ENCODE measurements around the gene CELF1.
"Not testable (repeated sequence)": the region's sequence is repeated elsewhere in the genome, so short reads cannot be mapped to it uniquely, and the experiment has no call there.

CELF1 gene

DNA sequence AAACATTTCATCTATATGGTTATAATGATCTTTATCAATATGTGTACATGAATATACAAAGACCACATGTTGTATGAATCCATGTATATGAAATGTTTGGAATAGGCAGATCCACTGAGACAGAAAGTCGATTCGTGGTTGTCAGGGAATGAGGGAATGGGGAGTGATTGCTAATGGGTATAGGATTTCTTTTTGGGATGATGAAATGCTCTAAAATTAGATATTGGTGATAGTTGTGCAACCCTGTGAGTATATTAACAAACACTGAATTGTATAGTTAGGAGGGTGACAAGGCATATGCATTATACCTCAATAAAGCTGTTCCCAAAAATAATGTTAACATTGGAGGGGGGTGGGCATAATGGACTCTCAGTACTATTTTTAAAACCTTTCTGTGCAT, 7.5 kb upstream of the CELF1 start:
- Histone ChIP-seq H3K27ac (ENCODE audit: low read depth, low read length, poor library complexity, severe bottlenecking) (no peak overlapping the region), H3K9me2 (ENCODE audit: low read depth, low read length) (no peaks in the 10 kb centered on the region), H3K9me3 (ENCODE audit: low read length) (no peaks in the 10 kb centered on the region), H3K4me1 (ENCODE audit: insufficient read depth, low read length, severe bottlenecking) (peaks cover 11% of the 10 kb centered on the region), H2AFZ (ENCODE audit: low read length) (no peak overlapping the region), H3K27me3 (ENCODE audit: insufficient read depth, low read length) (no peaks in the 10 kb centered on the region), H3K36me3 (ENCODE audit: insufficient read depth, low read length) (no peaks in the 10 kb centered on the region), H3K4me2 (ENCODE audit: low read length) (no peak overlapping the region), H3K79me2 (ENCODE audit: insufficient read depth, low read length) (0 out of 2 replicates have a peak, but pooled peaks cover 4% of the 10 kb centered on the region), H3K9ac (ENCODE audit: low read length) (no peak overlapping the region), H4K20me1 (ENCODE audit: insufficient read depth, low read length) (no peaks in the 10 kb centered on the region), H3F3A (ENCODE audit: insufficient read depth, low read length) (0 out of 2 replicates have a peak, but pooled peaks cover under 1% of the 10 kb centered on the region), H3K4me3 (ENCODE audit: low read depth, low read length, poor library complexity, severe bottlenecking) (no peak overlapping the region)
- no peak for TF ChIP-seq EZH2 (IDR thresholded peaks at IDR 0.05; ENCODE audit: borderline replicate concordance, low read length)
- TF ChIP-seq, protein P1, sequence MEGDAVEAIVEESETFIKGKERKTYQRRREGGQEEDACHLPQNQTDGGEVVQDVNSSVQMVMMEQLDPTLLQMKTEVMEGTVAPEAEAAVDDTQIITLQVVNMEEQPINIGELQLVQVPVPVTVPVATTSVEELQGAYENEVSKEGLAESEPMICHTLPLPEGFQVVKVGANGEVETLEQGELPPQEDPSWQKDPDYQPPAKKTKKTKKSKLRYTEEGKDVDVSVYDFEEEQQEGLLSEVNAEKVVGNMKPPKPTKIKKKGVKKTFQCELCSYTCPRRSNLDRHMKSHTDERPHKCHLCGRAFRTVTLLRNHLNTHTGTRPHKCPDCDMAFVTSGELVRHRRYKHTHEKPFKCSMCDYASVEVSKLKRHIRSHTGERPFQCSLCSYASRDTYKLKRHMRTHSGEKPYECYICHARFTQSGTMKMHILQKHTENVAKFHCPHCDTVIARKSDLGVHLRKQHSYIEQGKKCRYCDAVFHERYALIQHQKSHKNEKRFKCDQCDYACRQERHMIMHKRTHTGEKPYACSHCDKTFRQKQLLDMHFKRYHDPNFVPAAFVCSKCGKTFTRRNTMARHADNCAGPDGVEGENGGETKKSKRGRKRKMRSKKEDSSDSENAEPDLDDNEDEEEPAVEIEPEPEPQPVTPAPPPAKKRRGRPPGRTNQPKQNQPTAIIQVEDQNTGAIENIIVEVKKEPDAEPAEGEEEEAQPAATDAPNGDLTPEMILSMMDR (IDR thresholded peaks at IDR 0.05; ENCODE audit: low read length): no peak

DNA sequence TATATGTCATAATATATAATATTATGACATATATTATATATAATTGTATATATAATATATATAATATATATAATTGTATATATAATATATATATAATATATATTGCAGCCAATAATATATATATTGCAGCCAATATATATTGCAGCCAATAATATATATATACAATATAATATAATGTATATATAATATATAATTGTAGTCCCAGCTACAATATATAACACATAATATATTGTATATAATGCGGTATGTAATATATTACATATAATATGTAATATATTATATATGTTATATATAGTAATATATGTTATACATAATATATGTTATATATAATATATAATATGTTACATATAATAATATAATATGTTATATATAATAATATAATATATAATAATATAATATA, 5.8 kb upstream of the CELF1 start:
- TF ChIP-seq, protein P1 (IDR thresholded peaks at IDR 0.05; ENCODE audit: low read length): no peak
- TF ChIP-seq EZH2 (IDR thresholded peaks at IDR 0.05; ENCODE audit: borderline replicate concordance, low read length): no peak
- H3K9ac ChIP-seq (ENCODE audit: low read length): no peak overlapping the region
- H3K4me1 ChIP-seq (ENCODE audit: insufficient read depth, low read length, severe bottlenecking): peaks cover 4% of the 10 kb centered on the region

DNA sequence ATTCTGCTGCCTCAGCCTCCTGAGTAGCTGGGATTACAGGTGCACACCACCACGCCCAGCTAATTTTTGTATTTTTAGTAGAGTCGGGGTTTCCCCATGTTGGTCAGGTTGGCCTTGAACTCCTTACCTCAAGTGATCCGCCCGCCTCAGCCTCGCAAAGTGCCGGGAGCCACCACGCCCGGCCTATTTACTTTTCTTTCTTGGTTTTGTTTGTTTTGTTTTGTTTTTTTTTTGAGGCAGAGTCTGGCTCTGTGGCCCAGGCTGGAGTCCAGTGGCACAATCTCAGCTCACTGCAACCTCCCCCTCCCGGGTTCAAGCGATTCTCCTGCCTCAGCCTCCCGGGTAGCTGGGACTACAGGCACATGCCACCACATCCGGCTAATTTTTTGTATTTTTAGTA, 4.1 kb upstream of the CELF1 start:
- not testable (repeated sequence) for H3K9me3 ChIP-seq (ENCODE audit: low read length); H3K4me1 ChIP-seq (ENCODE audit: insufficient read depth, low read length, severe bottlenecking); H3K36me3 ChIP-seq (ENCODE audit: insufficient read depth, low read length); H3K27me3 ChIP-seq (ENCODE audit: insufficient read depth, low read length); H3K4me3 ChIP-seq (ENCODE audit: low read depth, low read length, poor library complexity, severe bottlenecking); H4K20me1 ChIP-seq (ENCODE audit: insufficient read depth, low read length); H3K9ac ChIP-seq (ENCODE audit: low read length); H3K4me2 ChIP-seq (ENCODE audit: low read length); H3K9me2 ChIP-seq (ENCODE audit: low read depth, low read length); H2AFZ ChIP-seq (ENCODE audit: low read length); H3K79me2 ChIP-seq (ENCODE audit: insufficient read depth, low read length); H3K27ac ChIP-seq (ENCODE audit: low read depth, low read length, poor library complexity, severe bottlenecking); H3F3A ChIP-seq (ENCODE audit: insufficient read depth, low read length)

More for the DNA sequence above, 5.8 kb upstream of the CELF1 start:
- Histone ChIP-seq H2AFZ (ENCODE audit: low read length) (no peak overlapping the region), H3K4me2 (ENCODE audit: low read length) (no peak overlapping the region), H3K27ac (ENCODE audit: low read depth, low read length, poor library complexity, severe bottlenecking) (no peak overlapping the region), H3K36me3 (ENCODE audit: insufficient read depth, low read length) (no peaks in the 10 kb centered on the region), H3K4me3 (ENCODE audit: low read depth, low read length, poor library complexity, severe bottlenecking) (no peak overlapping the region), H3F3A (ENCODE audit: insufficient read depth, low read length) (peaks cover 8% of the 10 kb centered on the region; the same call in 1 of the 2 replicates), H3K79me2 (ENCODE audit: insufficient read depth, low read length) (no peaks in the 10 kb centered on the region), H3K9me3 (ENCODE audit: low read length) (no peaks in the 10 kb centered on the region), H3K9me2 (ENCODE audit: low read depth, low read length) (no peaks in the 10 kb centered on the region), H4K20me1 (ENCODE audit: insufficient read depth, low read length) (no peaks in the 10 kb centered on the region), H3K27me3 (ENCODE audit: insufficient read depth, low read length) (no peaks in the 10 kb centered on the region)

DNA sequence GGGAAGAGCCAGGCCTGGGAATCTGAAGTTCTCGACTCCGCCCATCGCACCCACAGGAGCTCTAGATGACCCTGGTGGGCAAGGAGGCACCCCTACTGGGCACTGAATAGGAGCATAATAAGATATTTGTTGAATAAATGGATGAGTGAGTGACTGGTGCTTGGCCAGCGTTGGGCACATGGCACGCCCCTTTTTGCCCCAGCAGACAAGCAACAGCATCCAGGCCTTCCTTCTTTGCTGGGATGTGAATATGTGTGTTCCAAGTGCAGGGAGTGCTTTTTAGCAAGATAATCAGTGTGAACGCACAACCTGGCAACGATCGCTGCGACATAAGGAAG, 443 bp upstream of the CELF1 start:
- no peaks in the 10 kb centered on the region for H4K20me1 ChIP-seq (ENCODE audit: insufficient read depth, low read length)
- H3K27me3 ChIP-seq (ENCODE audit: insufficient read depth, low read length): no peaks in the 10 kb centered on the region
- peak overlapping the region; percentile 92 for H3K4me2 ChIP-seq (ENCODE audit: low read length)
- peak overlapping the region; percentile 66; the same call in 1 of the 2 replicates for H2AFZ ChIP-seq (ENCODE audit: low read length)
- H3K4me3 ChIP-seq (ENCODE audit: low read depth, low read length, poor library complexity, severe bottlenecking): peak overlapping the region; percentile 97
- peaks cover 8% of the 10 kb centered on the region; the same call in 1 of the 2 replicates for H3F3A ChIP-seq (ENCODE audit: insufficient read depth, low read length)
- peaks cover 43% of the 10 kb centered on the region for H3K79me2 ChIP-seq (ENCODE audit: insufficient read depth, low read length)
- no peak for TF ChIP-seq EZH2 (IDR thresholded peaks at IDR 0.05; ENCODE audit: borderline replicate concordance, low read length)
- TF ChIP-seq, protein P1 (IDR thresholded peaks at IDR 0.05; ENCODE audit: low read length): no peak
- peak overlapping the region; percentile 63 for H3K9ac ChIP-seq (ENCODE audit: low read length)
- H3K9me2 ChIP-seq (ENCODE audit: low read depth, low read length): no peaks in the 10 kb centered on the region
- peaks cover 8% of the 10 kb centered on the region; the same call in 1 of the 2 replicates for H3K36me3 ChIP-seq (ENCODE audit: insufficient read depth, low read length)
- no peak overlapping the region for H3K27ac ChIP-seq (ENCODE audit: low read depth, low read length, poor library complexity, severe bottlenecking)
- peaks cover 37% of the 10 kb centered on the region for H3K4me1 ChIP-seq (ENCODE audit: insufficient read depth, low read length, severe bottlenecking)
- H3K9me3 ChIP-seq (ENCODE audit: low read length): no peaks in the 10 kb centered on the region
